Measurements from ENCODE around the gene ELP4.

The ELP4 gene

DNA sequence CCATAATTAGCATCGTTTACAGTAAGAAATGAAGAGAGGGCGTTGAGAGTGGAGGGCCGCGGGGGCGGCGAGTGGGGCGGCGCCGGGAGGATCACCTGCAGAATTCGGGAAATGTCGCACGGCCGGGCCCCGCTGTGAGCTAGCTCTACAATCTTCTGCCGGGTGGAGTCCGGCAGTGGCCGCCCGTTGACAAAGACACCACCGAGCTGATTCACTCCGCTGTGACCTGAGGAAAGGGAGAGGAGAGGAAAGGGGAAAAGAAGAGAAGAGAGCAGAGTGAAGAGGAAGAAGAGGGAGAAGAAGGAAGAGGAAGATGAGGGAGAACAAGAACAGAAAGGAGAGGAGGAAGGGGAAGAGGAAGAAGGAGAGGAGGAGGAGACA, 293.0 kb downstream of the ELP4 start:
- no peak for DNase-seq

DNA sequence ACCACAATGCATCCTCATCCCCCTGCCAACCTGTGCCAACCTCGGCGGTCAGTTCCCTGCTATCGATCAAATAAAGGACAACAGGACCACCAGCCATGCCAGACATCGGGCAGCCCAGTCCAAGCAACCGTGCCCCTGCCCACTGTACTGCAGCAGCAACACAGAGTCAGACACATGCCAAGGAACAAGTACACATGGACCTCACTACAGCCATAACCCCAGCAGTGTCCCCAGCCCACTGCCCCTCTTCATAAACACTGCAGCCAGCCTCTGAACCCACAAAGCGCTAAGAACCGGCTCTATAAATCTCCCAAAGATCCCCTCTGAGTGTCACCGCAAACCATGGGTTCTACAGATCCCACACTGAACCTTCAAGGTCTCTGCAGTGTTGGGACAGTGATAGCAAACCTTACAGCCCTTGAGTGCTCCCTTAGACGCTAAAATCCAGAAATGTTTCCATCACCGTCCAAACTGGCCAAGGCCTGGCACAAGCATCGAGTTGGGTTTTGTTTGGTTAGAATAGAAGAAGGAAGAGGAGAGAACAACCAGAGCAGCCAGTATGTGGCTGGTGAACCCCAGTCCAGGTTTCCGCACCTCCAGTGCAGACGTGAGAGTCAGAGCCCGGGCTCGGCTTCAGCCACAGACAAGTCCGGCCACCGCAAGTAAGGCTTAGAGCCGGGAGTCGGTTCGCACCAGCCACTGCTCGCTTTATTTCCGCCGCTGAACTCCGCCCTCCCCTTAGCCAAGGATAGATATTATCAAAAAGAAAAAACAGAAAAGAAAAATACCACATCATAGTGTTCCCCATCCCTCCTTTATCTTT, 293.6 kb downstream of the ELP4 start:
- no peak for DNase-seq

DNA sequence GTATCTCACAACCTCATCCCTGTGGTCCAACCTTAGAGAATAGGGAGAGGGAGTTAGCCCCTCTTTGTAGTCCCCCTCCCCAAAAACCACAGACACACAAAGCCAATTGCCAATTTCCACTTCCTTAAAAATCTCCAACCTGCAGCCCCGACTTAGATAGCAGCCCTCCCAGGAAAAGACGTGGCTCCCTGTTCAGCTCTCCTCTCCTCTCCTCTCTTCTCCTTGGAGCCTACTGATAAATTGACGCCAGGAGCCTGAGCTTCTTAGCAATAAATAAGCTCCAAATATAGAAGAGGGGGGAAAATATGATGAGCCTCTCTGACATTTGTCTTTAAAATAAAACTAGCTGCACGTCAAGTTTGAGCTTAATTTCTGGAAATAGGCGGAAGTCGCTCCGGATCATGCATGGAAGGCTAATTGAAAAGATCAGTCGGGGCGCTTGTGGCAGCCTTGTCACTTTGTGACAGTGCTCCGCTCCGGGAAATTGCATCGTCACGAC, 294.3 kb downstream of the ELP4 start:
- DNase-seq = no peak

DNA sequence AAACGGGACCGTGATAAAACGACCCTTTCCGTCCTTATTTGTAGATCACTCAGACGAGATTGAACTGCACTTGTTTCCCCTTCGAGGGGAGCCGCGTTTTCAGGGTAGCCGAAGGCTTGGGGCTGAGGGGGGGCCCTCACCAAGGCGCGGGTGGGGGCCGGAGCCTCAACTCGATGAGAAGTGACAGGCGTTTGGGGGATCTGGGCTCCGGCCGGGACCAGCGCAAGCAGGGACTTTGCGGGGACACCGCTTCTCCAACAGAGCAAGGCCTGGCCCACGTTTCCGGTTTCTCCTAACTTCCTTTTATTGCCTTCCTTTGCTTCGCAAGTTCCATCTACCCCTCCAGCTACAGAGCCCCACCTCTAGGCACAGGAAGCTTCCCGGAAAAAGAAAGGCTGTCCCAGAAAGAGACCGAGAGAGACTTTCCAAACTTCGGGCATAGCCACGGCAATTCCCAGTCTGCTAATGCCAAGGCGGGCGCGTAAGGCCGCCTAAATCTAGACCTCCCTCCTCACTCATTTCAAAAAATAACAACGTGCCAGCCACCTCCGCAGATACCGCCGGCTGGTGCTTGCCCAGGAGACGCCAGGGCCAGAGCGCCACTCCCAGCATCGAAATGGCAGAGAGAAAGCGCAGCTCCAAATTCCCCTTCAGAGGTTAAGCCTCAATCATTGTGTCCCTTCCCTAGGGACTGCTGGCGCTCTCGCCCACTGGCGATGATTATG, 294.9 kb downstream of the ELP4 start:
- DNase-seq = no peak

DNA sequence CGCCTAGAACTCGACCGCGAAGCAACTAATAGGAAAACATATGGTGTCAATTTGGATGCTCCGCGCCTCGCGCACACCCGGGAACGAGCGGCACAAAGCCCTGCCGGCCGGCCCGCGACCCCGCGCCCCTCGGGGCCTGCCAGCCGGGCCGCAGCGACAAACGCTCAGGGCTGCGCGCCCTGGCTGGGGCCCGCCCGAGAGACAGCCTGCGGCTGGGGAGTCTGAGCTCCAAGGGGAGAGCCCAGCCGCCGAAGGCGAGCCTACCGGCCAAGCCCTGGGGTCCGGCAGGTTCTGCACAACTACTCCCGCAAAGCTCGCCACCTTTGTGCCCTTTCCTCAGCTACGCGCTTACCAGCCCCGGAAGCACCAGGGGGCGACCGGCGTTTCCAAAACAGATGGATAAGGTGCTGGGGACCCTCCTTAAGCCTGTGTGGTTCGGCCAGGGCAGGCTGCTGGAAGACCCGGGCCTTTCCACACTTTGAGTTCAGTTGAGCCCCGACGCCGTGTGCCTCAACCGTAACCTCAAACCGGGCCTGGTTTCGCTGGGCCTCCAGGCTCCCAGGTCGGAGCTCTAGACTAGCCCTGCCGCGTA, 295.6 kb downstream of the ELP4 start:
- no peak for DNase-seq

DNA sequence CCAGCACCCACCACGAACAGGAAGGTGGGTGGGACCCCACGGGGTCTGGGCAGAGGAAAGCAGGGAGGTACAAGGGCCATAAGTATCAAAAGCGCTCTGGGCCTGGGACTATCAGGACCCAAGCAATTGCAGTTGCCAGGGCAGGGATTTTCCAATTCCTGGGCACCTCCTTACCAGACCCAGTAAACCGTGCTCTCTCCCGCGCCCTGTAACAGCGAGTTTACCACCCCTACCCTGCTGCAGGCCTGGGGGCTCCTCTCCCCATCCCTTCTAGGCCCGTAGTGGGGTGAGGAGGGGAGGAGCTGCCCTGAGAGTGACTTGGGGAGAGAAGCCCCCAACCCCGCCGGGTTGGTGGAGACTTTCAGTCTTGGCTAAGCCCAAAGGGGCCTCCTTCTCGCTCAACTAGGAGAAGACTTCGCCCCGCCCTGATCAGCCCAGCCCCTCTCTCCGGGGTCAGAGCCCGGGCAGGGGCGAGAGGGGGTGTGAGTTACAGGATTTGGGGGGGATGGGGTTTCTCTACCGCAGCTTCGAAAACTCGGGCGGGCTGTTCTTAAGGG, 296.1 kb downstream of the ELP4 start:
- no peak for DNase-seq

DNA sequence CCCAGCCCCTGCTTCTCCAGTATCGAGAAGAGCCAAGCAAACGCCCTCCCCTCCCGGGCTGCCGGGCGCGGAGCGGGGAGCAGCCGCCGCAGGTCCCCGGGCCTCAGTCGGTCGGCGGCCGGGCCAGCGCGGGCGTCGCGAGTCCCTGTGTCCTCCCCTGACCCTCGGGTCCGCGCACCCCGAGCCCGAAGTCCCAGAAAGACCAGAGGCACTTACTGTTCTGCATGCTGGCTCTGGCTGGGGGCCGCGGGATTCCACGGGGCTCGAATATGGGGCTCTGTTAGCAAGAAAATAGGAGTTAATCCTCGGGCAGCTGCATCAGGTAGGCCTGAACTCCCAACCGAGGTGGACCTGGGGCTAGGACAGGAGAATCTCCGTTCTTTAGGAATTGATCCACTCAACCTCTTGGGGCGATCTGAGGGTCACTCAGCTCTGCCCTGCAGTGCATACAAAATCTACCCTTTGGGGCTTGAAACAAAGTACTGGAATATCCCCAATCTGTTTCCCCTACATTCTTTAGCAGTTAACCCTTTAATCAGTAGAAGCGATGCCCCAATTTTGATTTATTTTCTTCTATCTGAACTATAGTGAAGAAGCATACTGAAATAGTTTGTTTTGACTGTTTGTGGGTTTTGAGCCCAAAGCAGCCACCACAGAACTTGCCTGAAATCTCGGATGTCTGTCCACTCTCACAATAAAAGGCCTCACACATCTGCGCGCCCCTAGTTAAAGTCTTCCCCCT, 296.8 kb downstream of the ELP4 start:
- DNase-seq = no peak

DNA sequence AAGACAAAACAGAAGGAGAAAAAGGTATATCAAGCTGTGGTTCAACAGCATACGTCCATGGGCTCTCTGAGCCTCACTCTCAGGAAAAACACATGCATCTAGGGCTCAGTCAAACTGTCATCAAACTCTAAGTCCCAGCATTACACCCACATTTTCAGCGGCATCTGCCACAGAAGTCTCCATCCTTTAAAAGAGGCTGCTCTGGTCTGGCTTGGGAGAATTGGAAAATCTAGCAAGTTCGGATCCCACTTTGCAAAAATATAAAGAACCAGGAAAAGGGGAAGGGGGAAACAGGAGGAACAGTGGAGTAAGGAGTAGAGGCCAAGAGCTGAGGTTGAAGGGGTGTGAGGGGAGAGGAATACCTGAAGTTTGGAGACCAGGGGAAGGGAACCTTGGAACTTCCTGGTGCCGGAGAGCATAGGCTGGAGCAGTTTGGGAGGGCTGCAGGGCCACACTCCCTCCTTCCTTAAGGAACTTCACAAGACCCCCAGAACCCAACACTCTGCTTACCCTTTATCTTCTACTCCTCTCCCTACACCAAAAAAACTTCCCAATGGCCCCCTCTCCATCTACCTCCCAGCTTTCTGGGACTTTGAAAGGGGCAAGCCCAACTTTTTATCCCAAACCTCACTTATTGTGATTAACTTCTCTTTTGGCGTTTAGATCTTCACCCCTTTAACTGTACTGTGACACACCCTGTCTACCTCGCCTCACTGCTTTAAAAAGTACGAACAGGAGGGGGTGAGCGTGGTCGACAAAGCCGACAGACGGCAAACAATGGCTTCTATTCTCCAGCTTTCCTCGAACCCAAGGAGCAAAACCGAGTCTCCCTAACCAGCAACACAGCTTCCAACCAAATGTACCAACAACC, 297.6 kb downstream of the ELP4 start:
- DNase-seq = no peak

DNA sequence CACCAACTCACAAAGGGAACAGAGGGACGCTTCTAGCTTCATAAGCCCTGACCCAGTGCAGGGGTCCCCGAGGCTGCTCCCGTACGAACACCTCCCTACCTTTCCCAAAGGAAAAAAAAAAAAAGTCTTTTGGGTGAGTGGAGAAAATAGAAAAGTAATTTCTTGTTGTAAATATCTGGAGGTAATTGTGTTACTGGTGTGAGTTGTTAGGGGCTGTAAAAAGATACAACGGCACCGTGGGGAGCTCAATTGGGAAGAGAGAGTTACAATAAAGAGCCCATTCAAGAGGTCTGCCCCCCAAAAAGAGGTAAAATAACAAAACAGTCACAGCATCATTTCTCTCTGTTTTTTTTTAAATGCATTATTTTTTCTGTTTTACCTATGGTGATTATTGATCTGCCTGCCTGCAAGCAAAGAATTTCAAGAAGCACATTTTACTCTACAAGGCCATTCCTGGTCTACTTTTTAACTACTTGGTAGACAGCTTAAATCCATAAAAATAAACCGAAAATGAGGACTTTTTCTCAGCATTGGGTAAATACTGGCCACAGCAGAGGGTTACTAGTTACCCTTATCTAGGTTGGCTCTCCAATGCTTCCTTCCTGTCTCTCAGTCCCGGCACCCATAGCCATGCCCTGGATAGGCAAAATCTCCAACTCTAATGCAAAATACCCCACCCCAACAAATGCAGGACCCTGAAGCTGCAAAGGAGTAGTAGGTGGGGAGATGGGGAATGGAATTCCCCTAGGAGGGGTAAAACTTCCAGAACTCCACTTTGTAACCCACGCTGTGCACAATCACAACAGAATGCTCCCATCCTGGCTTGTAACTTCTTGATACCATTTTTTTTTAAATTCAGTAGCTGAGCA, 298.5 kb downstream of the ELP4 start:
- no peak for DNase-seq

DNA sequence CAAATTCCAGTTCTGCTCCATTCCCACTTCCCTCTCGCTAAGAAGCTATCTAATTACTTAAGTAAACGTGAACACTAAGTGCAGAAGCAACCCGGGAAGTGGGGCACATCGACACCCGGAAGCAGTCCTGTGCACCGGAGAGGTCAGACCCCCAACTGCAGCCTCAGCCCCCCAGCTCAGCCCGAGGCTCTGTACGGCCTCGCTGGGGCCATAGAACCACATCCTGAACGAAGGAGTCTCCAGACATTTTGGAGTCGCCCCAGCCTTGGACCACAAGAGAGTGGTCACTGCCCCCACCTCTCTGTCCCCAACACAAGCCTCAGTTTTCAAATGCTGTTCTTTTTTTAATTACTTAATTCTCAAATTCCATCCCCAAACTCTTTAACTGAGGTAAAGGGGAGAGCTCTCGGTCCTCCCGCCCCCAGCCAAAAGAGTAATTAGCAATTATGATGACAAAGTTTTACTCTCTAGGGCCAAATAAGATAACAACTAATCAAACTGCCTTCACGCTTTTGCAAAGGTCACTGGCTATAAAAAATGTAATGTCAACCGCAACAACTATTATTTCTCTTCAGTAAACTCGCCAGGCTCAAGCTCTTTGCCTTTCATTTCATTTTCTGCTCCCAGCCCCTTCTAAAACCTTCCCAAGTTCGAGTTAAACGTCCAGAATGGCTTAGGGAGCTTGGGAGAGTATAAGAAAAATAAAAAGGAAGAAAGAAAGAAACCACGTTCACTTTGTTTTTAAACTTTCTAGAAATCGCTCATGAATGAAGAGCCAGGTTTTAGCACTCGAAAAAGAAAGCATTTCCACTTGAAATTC, 299.4 kb downstream of the ELP4 start:
- no peak for DNase-seq

DNA sequence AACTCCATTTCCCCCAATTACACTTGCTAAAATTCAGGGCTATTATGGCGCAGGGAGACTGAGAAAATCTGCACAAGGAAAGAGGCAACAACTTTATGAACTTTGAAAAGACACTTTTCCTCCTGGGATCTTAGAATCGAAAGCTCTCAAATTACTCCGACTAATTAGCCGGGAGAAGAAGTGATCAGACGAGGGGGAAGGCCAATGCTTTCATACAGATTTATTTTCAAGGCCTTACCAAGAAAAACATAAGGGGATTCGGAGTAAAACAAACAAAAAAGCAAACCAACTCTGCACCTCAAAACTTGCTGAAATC, 299.9 kb downstream of the ELP4 start:
- no peak for DNase-seq

DNA sequence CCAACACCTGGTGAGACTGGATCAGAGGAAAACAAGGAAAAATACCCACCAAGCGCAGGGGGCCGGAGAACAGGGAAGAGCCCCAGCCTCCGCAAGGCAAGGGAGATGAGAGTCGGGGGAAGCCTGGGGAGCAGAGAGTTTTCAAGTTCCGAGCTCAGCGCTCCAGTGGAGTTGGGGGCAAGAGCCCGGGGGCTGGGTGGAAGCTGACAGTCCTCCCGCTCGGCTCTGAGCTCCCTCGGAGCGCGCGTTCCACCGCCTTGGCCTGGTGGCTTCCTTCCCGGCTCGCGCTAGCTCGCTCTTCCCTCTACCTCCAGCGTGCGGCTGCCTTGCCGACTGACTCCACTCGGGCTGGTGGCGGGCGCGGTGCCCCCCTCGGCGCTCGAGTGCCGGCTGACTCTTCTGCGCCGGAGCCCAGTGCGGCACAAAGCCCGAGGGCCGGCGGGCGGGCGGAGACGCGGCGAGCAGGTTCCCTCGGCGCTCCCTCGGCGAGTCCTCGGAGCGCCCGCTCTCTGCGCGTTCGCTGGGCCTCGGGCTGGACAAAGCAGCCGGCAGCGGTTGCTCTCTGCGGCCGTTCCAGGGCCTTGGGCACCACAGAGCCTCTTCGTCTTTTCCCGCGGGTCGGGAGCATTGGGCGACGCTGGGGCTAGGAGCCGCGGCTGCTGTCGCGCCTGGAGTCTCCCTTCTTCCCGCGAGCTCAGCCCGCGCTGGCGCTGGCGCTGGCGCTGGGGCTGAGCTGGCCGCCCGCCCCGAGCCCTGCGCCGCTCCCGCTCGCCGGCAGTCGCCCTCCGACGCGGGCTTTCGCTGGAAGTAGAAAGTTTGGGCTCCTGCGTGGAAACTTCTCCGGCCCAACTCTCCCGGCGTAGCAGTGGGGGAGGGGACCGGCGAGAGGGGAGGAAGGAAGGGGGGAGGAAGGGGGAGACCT, 300.6 kb downstream of the ELP4 start:
- DNase-seq = no peak

DNA sequence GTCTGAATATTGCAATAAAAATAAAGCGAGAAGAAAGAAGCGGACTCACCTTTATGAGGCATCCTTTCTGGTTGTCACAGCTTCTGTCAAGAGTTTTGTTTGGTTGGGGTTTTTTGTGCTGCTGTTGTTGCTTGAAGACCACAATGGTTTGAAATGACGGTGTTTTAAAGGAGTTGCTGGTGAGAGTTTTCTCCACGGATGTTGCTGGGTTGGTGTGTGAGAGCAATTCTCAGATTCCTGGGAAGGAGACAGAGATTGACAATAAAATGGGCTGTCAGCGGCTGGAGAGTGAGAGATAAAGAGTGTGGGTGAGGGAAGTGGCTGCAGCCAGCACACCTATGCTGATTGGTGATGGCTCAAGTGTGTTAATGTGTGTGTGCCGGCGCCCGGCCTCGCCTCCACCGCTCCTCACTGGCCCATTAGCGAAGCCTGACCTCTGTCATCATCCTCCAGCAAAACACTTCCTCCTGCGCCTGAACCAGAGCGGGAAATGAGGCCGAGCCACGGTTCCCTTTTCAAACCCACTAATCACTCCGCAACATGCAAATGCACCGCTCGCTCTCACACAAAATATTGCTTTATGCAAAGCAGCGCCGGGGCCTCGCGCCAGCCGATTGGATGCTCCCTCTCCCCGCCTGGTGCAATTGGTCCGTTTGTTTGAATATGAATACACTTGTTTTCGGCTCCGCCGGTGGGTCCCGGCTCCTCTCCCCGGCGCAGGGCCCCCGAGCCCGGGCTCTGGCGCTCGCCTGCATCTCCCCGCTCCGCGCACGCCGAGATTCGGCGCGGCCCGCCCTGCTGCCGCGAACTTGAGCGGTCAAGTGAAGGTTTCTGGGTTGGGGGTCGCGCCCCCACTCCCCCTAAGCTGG, 301.4 kb downstream of the ELP4 start, which contains the start of gene PAX6:
Gene PAX6, minus strand, starts transcription at position 544 of the 869 bp plus-strand sequence. CDS start 4,911 bp downstream, outside the sequence.
- DNase-seq = no peak

DNA sequence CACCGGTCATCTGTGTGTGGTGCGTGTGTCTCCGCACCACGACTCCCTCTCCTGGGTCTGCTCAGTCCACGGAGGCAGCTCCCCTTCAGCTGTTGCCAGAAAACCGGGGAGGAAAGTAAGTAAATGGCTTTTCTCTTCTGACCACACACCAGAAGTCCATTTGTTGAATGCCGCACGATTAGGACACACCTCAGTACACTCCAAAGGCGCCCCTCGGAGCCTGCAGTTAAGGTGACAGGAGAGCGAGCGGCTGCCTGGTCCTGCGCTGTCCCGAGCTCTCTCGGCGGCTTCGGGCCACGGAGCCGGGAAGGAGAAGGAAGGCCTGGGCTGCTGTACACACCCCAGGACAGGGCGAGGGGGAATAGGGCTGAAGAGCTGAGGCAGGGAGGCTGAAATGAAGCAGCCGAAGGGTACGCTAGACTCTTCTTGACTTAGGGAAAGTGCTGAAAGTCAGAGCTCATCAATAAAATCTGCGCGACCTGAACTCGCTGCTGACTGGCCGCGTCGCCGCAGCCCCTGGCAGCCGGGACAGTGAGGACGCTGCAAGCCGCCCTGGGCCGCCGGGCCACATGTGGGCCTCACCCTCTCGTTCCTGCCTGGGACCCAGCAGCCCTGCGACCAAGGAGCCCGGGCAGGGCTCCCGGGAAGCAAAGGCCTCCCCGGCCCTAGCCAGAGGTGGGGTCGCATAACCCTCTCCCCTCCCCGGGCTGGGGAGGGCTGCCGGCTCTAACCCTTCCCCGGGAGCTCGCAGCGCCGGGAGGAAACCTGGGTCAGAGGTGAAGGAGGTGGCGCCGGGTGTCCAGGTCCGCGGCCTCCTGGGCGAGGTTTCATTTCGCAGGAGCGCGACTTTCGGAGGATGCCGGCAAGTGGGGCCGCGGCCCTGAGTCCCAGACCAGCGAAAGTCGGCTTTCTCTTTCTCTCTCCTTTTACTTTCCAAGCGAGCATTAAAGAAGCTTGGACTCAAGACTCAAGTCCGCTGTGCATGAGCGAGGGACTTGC, 303.1 kb downstream of the ELP4 start:
- DNase-seq = no peak

DNA sequence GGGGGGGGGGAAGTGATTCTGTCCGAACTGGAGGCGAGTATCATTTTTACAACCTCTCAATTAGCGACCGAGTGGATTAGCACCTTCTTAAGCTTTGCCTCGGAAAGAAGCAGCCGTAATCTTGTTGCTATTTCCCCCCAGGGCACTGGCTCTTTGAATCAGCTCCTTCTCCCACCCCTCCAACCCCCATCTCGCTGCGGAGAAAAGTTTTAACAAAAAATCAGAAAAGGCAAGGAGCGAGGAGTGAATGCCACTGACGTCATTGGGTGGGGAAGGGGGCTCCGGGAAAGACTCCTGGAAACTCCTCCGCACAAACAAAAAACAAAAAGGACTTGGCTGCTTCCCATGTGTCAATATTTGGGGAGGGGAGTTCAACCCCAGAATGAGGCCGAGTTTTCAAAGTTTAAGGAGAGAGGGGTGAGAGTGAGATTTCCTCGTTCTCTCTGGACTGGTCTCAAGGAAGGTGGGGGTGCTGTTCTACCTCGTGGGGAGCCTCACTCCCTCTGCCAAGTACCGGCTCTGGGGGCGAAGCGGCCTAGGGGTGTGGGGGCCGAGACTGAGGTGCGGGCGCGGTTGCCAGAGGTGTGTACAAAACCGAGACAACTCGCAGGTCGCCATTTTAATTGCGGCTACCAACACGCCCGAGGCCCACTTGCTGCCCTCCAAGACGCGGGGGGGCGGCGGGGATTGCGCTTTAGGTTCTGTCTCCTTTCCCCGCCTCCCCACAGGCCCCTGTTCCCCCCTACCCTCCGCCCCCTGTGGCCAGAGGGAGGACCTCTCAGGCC, 304.0 kb downstream of the ELP4 start:
- DNase-seq = no peak

Data from activated gamma-delta T cell treated with Interleukin-2 at 50 U/mL for 16 hours (primary cell).